ENCODE measurements around the gene CDH13. TPM values are rescaled to one million over a fixed set of nuclear protein-coding genes. Genes with fewer than 3 reads are reported as not detected.

Gene CDH13
- total and polyA plus RNA-seq, 2 of the 8 experiments (the other 6 are each of a cell fraction or from before 2014, with no cell fraction given), result 2.3 to 2.4 TPM

GRCh38 chr16:83721676-83722075, 1094.9 kb downstream of the CDH13 start (continued):
- TF ChIP-seq, protein P1, sequence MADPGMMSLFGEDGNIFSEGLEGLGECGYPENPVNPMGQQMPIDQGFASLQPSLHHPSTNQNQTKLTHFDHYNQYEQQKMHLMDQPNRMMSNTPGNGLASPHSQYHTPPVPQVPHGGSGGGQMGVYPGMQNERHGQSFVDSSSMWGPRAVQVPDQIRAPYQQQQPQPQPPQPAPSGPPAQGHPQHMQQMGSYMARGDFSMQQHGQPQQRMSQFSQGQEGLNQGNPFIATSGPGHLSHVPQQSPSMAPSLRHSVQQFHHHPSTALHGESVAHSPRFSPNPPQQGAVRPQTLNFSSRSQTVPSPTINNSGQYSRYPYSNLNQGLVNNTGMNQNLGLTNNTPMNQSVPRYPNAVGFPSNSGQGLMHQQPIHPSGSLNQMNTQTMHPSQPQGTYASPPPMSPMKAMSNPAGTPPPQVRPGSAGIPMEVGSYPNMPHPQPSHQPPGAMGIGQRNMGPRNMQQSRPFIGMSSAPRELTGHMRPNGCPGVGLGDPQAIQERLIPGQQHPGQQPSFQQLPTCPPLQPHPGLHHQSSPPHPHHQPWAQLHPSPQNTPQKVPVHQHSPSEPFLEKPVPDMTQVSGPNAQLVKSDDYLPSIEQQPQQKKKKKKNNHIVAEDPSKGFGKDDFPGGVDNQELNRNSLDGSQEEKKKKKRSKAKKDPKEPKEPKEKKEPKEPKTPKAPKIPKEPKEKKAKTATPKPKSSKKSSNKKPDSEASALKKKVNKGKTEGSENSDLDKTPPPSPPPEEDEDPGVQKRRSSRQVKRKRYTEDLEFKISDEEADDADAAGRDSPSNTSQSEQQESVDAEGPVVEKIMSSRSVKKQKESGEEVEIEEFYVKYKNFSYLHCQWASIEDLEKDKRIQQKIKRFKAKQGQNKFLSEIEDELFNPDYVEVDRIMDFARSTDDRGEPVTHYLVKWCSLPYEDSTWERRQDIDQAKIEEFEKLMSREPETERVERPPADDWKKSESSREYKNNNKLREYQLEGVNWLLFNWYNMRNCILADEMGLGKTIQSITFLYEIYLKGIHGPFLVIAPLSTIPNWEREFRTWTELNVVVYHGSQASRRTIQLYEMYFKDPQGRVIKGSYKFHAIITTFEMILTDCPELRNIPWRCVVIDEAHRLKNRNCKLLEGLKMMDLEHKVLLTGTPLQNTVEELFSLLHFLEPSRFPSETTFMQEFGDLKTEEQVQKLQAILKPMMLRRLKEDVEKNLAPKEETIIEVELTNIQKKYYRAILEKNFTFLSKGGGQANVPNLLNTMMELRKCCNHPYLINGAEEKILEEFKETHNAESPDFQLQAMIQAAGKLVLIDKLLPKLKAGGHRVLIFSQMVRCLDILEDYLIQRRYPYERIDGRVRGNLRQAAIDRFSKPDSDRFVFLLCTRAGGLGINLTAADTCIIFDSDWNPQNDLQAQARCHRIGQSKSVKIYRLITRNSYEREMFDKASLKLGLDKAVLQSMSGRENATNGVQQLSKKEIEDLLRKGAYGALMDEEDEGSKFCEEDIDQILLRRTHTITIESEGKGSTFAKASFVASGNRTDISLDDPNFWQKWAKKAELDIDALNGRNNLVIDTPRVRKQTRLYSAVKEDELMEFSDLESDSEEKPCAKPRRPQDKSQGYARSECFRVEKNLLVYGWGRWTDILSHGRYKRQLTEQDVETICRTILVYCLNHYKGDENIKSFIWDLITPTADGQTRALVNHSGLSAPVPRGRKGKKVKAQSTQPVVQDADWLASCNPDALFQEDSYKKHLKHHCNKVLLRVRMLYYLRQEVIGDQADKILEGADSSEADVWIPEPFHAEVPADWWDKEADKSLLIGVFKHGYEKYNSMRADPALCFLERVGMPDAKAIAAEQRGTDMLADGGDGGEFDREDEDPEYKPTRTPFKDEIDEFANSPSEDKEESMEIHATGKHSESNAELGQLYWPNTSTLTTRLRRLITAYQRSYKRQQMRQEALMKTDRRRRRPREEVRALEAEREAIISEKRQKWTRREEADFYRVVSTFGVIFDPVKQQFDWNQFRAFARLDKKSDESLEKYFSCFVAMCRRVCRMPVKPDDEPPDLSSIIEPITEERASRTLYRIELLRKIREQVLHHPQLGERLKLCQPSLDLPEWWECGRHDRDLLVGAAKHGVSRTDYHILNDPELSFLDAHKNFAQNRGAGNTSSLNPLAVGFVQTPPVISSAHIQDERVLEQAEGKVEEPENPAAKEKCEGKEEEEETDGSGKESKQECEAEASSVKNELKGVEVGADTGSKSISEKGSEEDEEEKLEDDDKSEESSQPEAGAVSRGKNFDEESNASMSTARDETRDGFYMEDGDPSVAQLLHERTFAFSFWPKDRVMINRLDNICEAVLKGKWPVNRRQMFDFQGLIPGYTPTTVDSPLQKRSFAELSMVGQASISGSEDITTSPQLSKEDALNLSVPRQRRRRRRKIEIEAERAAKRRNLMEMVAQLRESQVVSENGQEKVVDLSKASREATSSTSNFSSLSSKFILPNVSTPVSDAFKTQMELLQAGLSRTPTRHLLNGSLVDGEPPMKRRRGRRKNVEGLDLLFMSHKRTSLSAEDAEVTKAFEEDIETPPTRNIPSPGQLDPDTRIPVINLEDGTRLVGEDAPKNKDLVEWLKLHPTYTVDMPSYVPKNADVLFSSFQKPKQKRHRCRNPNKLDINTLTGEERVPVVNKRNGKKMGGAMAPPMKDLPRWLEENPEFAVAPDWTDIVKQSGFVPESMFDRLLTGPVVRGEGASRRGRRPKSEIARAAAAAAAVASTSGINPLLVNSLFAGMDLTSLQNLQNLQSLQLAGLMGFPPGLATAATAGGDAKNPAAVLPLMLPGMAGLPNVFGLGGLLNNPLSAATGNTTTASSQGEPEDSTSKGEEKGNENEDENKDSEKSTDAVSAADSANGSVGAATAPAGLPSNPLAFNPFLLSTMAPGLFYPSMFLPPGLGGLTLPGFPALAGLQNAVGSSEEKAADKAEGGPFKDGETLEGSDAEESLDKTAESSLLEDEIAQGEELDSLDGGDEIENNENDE (IDR thresholded peaks at IDR 0.05; ENCODE audit: insufficient replicate concordance, low read length), result no peak
- no peak for TF ChIP-seq TAF7 (optimal IDR thresholded peaks at IDR 0.05; ENCODE audit: borderline replicate concordance, low read depth, low read length)
- TF ChIP-seq NANOG (IDR thresholded peaks at IDR 0.05; ENCODE audit: insufficient read depth, low read depth, low read length, poor library complexity, severe bottlenecking), result no peak
